GM12891 (cell line): ENCODE results near the gene DPH6.

Source experiments
- POLR2A ChIP-seq: IDR thresholded peaks from 2 replicates; pipeline ENCODE4 v1.6.1; 2011; ENCODE audit warnings: low read depth, low read length, control low read depth
- POLR2AphosphoS5 ChIP-seq: IDR thresholded peaks from 2 replicates; pipeline ENCODE4 v1.6.1; 2011; ENCODE audit warnings: low read depth, low read length, control low read depth

GRCh38 chr15:35559683-35560082, 13.7 kb upstream of the DPH6 start:
- TF ChIP-seq POLR2A (no peak), POLR2AphosphoS5 (no peak)
